Spleen (tissue), 7 donors: ENCODE measurements around the gene RGS19.

Experiments used
- POLR2A ChIP-seq, 3 donors: fragments of 450-650 bp; IDR thresholded peaks; one replicate each; pipeline ENCODE4 v1.5.1; 2017; ENCODE audit warnings: antibody characterized with exemption in 3 of 3, mild to moderate bottlenecking in 1 of 3
- POLR2AphosphoS5 ChIP-seq, 3 donors: sonication (generic); formaldehyde crosslinking; IDR thresholded peaks; one replicate each; pipeline ENCODE4 v1.5.1; 2017; ENCODE audit warnings: antibody characterized with exemption in 3 of 3
- TF ChIP-seq, protein P1 (sequence below), 11 experiments: fragments of 200-600 bp in 7 of 11; fragments of 450-650 bp in 4 of 11; sonication (generic) in 4 of 11; IDR thresholded peaks in 8 of 11; conservative IDR thresholded peaks in 3 of 11; 1 replicate in 7 of 11; 2 replicates in 4 of 11; pipeline versions ENCODE4 v1.4.0 to v1.8.0; 2016 to 2021; ENCODE audit warnings: antibody characterized with exemption in 11 of 11, inconsistent platforms in 4 of 11, mild to moderate bottlenecking in 1 of 11
- donor health status: DM: no; HTN: no; CAD: no; lungs with moderate emphysema.
- donor health status: DM: no; HTN: no; CAD: no.
- donor health status: DM: no; HTN: no; CAD: no.

DNA sequence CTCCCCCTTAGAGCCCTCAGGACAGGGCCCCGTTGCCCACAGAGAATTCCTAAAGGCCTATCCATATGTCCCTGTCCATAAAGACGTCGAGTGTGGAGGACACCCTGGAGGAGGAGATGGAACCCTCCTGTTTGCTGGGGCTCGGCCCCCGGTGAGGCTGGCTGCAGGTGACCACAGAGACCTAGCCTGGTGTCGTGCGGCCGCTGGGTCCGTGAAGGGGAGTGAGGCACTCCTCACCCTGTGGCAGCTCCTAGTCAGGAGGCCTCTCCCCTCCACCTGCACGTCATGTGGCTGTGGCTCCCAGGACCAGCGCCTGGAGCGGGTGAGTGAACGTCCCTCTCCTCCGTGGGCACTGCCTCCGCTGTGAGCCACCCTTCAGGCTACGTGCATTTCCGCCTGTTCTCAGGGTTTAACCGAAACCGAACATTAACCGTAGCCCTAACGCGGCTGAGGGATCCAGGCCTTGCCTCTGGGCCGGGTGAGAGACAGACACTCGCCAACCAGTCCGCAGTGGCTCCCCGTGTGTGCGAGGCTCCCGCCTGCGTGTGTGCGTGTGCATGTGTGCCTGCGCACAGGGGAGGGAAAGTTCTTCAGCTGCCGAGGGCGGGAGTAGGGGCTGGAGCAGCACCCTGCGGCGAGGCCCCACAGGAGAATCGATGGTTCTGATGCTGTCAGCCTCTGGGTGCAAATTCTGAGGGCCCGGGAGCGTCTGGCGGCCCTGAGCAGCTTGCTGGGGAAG lies 22.3 kb downstream of the RGS19 start:
- TF ChIP-seq, protein P1, sequence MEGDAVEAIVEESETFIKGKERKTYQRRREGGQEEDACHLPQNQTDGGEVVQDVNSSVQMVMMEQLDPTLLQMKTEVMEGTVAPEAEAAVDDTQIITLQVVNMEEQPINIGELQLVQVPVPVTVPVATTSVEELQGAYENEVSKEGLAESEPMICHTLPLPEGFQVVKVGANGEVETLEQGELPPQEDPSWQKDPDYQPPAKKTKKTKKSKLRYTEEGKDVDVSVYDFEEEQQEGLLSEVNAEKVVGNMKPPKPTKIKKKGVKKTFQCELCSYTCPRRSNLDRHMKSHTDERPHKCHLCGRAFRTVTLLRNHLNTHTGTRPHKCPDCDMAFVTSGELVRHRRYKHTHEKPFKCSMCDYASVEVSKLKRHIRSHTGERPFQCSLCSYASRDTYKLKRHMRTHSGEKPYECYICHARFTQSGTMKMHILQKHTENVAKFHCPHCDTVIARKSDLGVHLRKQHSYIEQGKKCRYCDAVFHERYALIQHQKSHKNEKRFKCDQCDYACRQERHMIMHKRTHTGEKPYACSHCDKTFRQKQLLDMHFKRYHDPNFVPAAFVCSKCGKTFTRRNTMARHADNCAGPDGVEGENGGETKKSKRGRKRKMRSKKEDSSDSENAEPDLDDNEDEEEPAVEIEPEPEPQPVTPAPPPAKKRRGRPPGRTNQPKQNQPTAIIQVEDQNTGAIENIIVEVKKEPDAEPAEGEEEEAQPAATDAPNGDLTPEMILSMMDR (IDR thresholded peaks at IDR 0.05 in 8 of 11, conservative IDR thresholded peaks at IDR 0.05 in 3 of 11) = no peak
- TF ChIP-seq POLR2A (IDR thresholded peaks at IDR 0.05) (no peak), POLR2AphosphoS5 (IDR thresholded peaks at IDR 0.05) (peak in 2 of 3 donors; percentile 50 to 51)
